Cardiac muscle cell (in vitro differentiated cells and primary cell): Measurements from ENCODE around the gene ARHGEF16. TPM values are rescaled to one million over a fixed set of nuclear protein-coding genes. Genes with fewer than 3 reads are reported as not detected.

Experiments used
- DNase-seq, 2 donors: peaks; one replicate each; pipeline versions ENCODE4 v3.0.0 to v3.0.0-alpha.2; 2010 to 2017; ENCODE audit warnings: low read depth in 1 of 2, low spot score in 1 of 2
- H3K27ac ChIP-seq: fragments of 200-600 bp; sonication (generic); 2 replicates; pipeline ENCODE4 v1.5.1; 2016
- H3K27me3 ChIP-seq: fragments of 200-600 bp; sonication (generic); 2 replicates; pipeline ENCODE4 v1.6.0; 2016; ENCODE audit warnings: control low read depth
- H3K36me3 ChIP-seq: fragments of 200-600 bp; sonication (generic); 2 replicates; pipeline ENCODE4 v1.5.1; 2016; ENCODE audit warnings: control low read depth
- H3K4me1 ChIP-seq: fragments of 200-600 bp; sonication (generic); 2 replicates; pipeline ENCODE4 v1.8.1; 2017; ENCODE audit warnings: low read depth, mild to moderate bottlenecking, mixed run types
- H3K4me3 ChIP-seq: fragments of 200-600 bp; sonication (generic); 2 replicates; pipeline ENCODE4 v1.5.1; 2016; ENCODE audit warnings: mild to moderate bottlenecking
- H3K9me3 ChIP-seq: fragments of 200-600 bp; sonication (generic); 2 replicates; pipeline ENCODE4 v1.5.1; 2017; ENCODE audit warnings: low read depth, mild to moderate bottlenecking, control low read depth
- CTCF ChIP-seq: IDR thresholded peaks from 2 replicates; pipeline ENCODE4 v1.5.1; 2012; ENCODE audit warnings: low read depth, mild to moderate bottlenecking, low read length
- polyA plus RNA-seq: library from polyadenylated mRNA; unstranded; fragments of >200 nt; fragmentation: Nextera tagmentation; extraction: Ambion mirVana; gene quantifications from 2 replicates; pipeline ENCODE4 v1.2.1, GENCODE V29; 2016
- total RNA-seq: library from RNA; depleted of rRNA; stranded (reverse); fragments of >200 nt; gene quantifications from 2 replicates; pipeline ENCODE4 v1.2.3, GENCODE V29; 2016

The ARHGEF16 gene
- total and polyA plus RNA-seq, 2 experiments from 2014 or later, result 6.0 to 11.8 TPM

- Histone ChIP-seq H3K9me3 (no peaks in the 10 kb centered on the region), H3K36me3 (no peaks in the 10 kb centered on the region), H3K27ac (no peak overlapping the region), H3K4me1 (no peaks in the 10 kb centered on the region), H3K27me3 (no peaks in the 10 kb centered on the region), H3K4me3 (no peak overlapping the region)
- no peak for DNase-seq
- no peak for TF ChIP-seq CTCF
Observed at GRCh38 chr1:3465935-3466321, 11.5 kb downstream of the ARHGEF16 start.

- Histone ChIP-seq H3K36me3 (no peaks in the 10 kb centered on the region), H3K27me3 (no peaks in the 10 kb centered on the region), H3K4me3 (no peak overlapping the region), H3K9me3 (no peaks in the 10 kb centered on the region), H3K4me1 (peaks cover 5% of the 10 kb centered on the region), H3K27ac (no peak overlapping the region)
- no peak for DNase-seq
- no peak for TF ChIP-seq CTCF
Observed at GRCh38 chr1:3466366-3467075, 12.1 kb downstream of the ARHGEF16 start.

GRCh38 chr1:3467096-3468036 lies 12.9 kb downstream of the ARHGEF16 start:
- H3K4me1 ChIP-seq, result peaks cover 7% of the 10 kb centered on the region

GRCh38 chr1:3468236-3469103 lies 14.0 kb downstream of the ARHGEF16 start:
- TF ChIP-seq CTCF, result no peak
- no peak for DNase-seq

More at GRCh38 chr1:3467096-3468036, 12.9 kb downstream of the ARHGEF16 start:
- no peak for TF ChIP-seq CTCF
- Histone ChIP-seq H3K4me3 (no peak overlapping the region), H3K9me3 (no peaks in the 10 kb centered on the region), H3K27me3 (no peaks in the 10 kb centered on the region), H3K36me3 (no peaks in the 10 kb centered on the region), H3K27ac (no peak overlapping the region)
- no peak for DNase-seq

GRCh38 chr1:3469104-3469848 lies 14.8 kb downstream of the ARHGEF16 start:
- no peak for DNase-seq
- H3K36me3 ChIP-seq, result no peaks in the 10 kb centered on the region
- no peak for TF ChIP-seq CTCF

More at GRCh38 chr1:3468236-3469103, 14.0 kb downstream of the ARHGEF16 start:
- no peaks in the 10 kb centered on the region for H3K27me3 ChIP-seq
- H3K27ac ChIP-seq, result no peak overlapping the region
- H3K4me3 ChIP-seq, result no peak overlapping the region
- no peaks in the 10 kb centered on the region for H3K9me3 ChIP-seq
- H3K4me1 ChIP-seq, result peaks cover 7% of the 10 kb centered on the region
- no peaks in the 10 kb centered on the region for H3K36me3 ChIP-seq

More at GRCh38 chr1:3469104-3469848, 14.8 kb downstream of the ARHGEF16 start:
- Histone ChIP-seq H3K9me3 (no peaks in the 10 kb centered on the region), H3K4me3 (no peak overlapping the region), H3K4me1 (peaks cover 7% of the 10 kb centered on the region), H3K27me3 (no peaks in the 10 kb centered on the region), H3K27ac (no peak overlapping the region)
